Stimulated activated CD4-positive, alpha-beta T cell treated with anti-CD3 and anti-CD28 coated beads, Interleukin-2, amount 100 ng/mL, for 48 hours (primary cell): ENCODE data around the gene PCDH15.
"Not testable (repeated sequence)": the region's sequence is repeated elsewhere in the genome, so short reads cannot be mapped to it uniquely, and the experiment has no call there.

ENCODE experiments used
- DNase-seq, 2 donors: peaks; one replicate each; pipeline ENCODE4 v3.0.0-alpha.2; 2020

The PCDH15 gene

GRCh38 chr10:54531296-54531695 lies 269.7 kb downstream of the PCDH15 start:
- no peak for DNase-seq

- DNase-seq = no peak
Observed at GRCh38 chr10:54530299-54530698, 270.7 kb downstream of the PCDH15 start.

GRCh38 chr10:54525816-54526215 lies 275.2 kb downstream of the PCDH15 start:
- DNase-seq = no peak

GRCh38 chr10:54515244-54515643 lies 285.8 kb downstream of the PCDH15 start:
- DNase-seq = not testable (repeated sequence)

- no peak for DNase-seq
Observed at GRCh38 chr10:54503863-54504262, 297.2 kb downstream of the PCDH15 start.

- no peak for DNase-seq
Observed at GRCh38 chr10:54501929-54502328, 299.1 kb downstream of the PCDH15 start.

- DNase-seq = no peak
Observed at GRCh38 chr10:54496852-54497251, 304.2 kb downstream of the PCDH15 start.

- DNase-seq = no peak
Observed at GRCh38 chr10:54487743-54488142, 313.3 kb downstream of the PCDH15 start.

GRCh38 chr10:54485971-54486370 lies 315.1 kb downstream of the PCDH15 start:
- DNase-seq = no peak

GRCh38 chr10:54484186-54484585 lies 316.8 kb downstream of the PCDH15 start:
- no peak for DNase-seq

GRCh38 chr10:54478601-54479000 lies 322.4 kb downstream of the PCDH15 start:
- no peak for DNase-seq

- DNase-seq = no peak
Observed at GRCh38 chr10:54477738-54478137, 323.3 kb downstream of the PCDH15 start.

- no peak for DNase-seq
Observed at GRCh38 chr10:54470324-54470631, 330.8 kb downstream of the PCDH15 start.

GRCh38 chr10:54469587-54470323 lies 331.3 kb downstream of the PCDH15 start:
- DNase-seq = no peak

- DNase-seq = no peak
Observed at GRCh38 chr10:54454271-54454670, 346.8 kb downstream of the PCDH15 start.

- DNase-seq = no peak
Observed at GRCh38 chr10:54449056-54449455, 352.0 kb downstream of the PCDH15 start.

GRCh38 chr10:54444170-54444569 lies 356.9 kb downstream of the PCDH15 start:
- DNase-seq = no peak

- DNase-seq = no peak
Observed at GRCh38 chr10:54441275-54441674, 359.8 kb downstream of the PCDH15 start.

GRCh38 chr10:54434782-54435181 lies 366.2 kb downstream of the PCDH15 start:
- DNase-seq = no peak

GRCh38 chr10:54415483-54415882 lies 385.5 kb downstream of the PCDH15 start:
- no peak for DNase-seq

GRCh38 chr10:54402576-54402975 lies 398.5 kb downstream of the PCDH15 start:
- DNase-seq = no peak

- DNase-seq = no peak
Observed at GRCh38 chr10:54396031-54396430, 405.0 kb downstream of the PCDH15 start.

GRCh38 chr10:54394598-54394997 lies 406.4 kb downstream of the PCDH15 start:
- DNase-seq = not testable (repeated sequence)

GRCh38 chr10:54372179-54372578 lies 428.9 kb downstream of the PCDH15 start:
- DNase-seq = no peak

- DNase-seq = no peak
Observed at GRCh38 chr10:54368984-54369383, 432.0 kb downstream of the PCDH15 start.
